Activated B cell treated with CpG ODN at 0.5 μM for 24 hours (primary cell): Measurements from ENCODE around the gene LRFN5. TPM values are rescaled to one million over a fixed set of nuclear protein-coding genes. Genes with fewer than 3 reads are reported as not detected.

Experiments used
- ATAC-seq: fragments of 200-7000 bp; cut with Tn5 transposase; one replicate; pipeline ENCODE4 v1.10.0; 2021; ENCODE audit warnings: low read depth, mild to moderate bottlenecking, moderate library complexity
- CTCF ChIA-PET: fragments of 350-600 bp; sonication (Branson Sonifier 250); formaldehyde crosslinking; loops from one replicate; lab custom pipeline; 2021; ENCODE audit warnings: antibody characterized with exemption; lab: Charles Lee
- POLR2A ChIA-PET: fragments of 350-600 bp; sonication (Branson Sonifier 250); formaldehyde crosslinking; loops from one replicate; lab custom pipeline; 2021; ENCODE audit warnings: antibody characterized with exemption; lab: Charles Lee
- DNase-seq: peaks from one replicate; pipeline ENCODE4 v3.0.0; 2022
- H3K27ac Mint-ChIP-seq: one replicate; pipeline ENCODE4 v1.8.0; 2020; ENCODE audit warnings: mixed read lengths
- H3K27me3 Mint-ChIP-seq: one replicate; pipeline ENCODE4 v1.8.0; 2021; ENCODE audit warnings: mixed read lengths
- H3K36me3 Mint-ChIP-seq: one replicate; pipeline ENCODE4 v1.8.0; 2021; ENCODE audit warnings: low read depth, mixed read lengths
- H3K4me1 Mint-ChIP-seq: one replicate; pipeline ENCODE4 v1.8.0; 2021; ENCODE audit warnings: mixed read lengths
- H3K4me3 Mint-ChIP-seq: one replicate; pipeline ENCODE4 v1.8.0; 2020; ENCODE audit warnings: mild to moderate bottlenecking, mixed read lengths
- H3K9me3 Mint-ChIP-seq: one replicate; pipeline ENCODE4 v1.8.0; 2020; ENCODE audit warnings: mixed read lengths
- intact Hi-C: fragments of 100-400 bp; cut with micrococcal nuclease; formaldehyde crosslinking; loops from one replicate; pipeline ENCODE4 v1.15.1; 2024
- total RNA-seq: library from RNA; stranded (reverse); gene quantifications from 2 replicates; pipeline ENCODE4 v1.2.3, GENCODE V29; 2022
- TF ChIP-seq, protein P1 (sequence below): fragments of 200-600 bp; IDR thresholded peaks from one replicate; pipeline ENCODE4 v1.8.0; 2022; ENCODE audit warnings: antibody characterized with exemption, mild to moderate bottlenecking

LRFN5 gene
- total RNA-seq, 1 donor from 2014 or later = 0.11 TPM

- Mint-ChIP-seq H3K9me3 (peaks cover 1% of the 10 kb centered on the region), H3K27me3 (no peaks in the 10 kb centered on the region), H3K4me3 (no peak overlapping the region), H3K27ac (no peak overlapping the region), H3K4me1 (no peaks in the 10 kb centered on the region), H3K36me3 (no peaks in the 10 kb centered on the region)
- ChIA-PET CTCF (no interaction called here), POLR2A (no interaction called here)
- intact Hi-C loops = no loop called here
- TF ChIP-seq, protein P1, sequence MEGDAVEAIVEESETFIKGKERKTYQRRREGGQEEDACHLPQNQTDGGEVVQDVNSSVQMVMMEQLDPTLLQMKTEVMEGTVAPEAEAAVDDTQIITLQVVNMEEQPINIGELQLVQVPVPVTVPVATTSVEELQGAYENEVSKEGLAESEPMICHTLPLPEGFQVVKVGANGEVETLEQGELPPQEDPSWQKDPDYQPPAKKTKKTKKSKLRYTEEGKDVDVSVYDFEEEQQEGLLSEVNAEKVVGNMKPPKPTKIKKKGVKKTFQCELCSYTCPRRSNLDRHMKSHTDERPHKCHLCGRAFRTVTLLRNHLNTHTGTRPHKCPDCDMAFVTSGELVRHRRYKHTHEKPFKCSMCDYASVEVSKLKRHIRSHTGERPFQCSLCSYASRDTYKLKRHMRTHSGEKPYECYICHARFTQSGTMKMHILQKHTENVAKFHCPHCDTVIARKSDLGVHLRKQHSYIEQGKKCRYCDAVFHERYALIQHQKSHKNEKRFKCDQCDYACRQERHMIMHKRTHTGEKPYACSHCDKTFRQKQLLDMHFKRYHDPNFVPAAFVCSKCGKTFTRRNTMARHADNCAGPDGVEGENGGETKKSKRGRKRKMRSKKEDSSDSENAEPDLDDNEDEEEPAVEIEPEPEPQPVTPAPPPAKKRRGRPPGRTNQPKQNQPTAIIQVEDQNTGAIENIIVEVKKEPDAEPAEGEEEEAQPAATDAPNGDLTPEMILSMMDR = no peak
- DNase-seq = no peak
- no peak for ATAC-seq
Measured at GRCh38 chr14:41773536-41774279, 167.0 kb downstream of the LRFN5 start.

DNA sequence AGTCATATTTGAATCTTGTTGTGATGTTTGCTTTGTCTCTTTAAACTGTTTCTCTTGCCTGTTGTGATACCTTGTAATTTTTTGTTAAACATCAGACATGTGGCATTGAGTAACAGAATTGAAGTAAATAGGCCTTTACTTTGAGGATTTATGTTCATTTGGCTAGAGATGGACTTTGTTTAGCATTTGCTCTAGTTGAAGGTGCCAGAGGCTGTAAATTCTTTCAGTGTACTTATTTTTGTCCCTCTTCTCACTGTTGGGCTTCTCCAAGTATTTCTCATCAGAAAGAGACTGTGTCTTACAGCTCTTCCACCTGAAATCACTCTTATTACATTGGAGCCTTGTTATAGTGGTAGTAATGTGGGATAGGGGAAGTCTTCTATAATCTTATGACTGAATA is 175.8 kb downstream of the LRFN5 start:
- Mint-ChIP-seq H3K27me3 (no peaks in the 10 kb centered on the region), H3K9me3 (no peaks in the 10 kb centered on the region), H3K27ac (no peak overlapping the region), H3K36me3 (no peaks in the 10 kb centered on the region), H3K4me1 (no peaks in the 10 kb centered on the region), H3K4me3 (no peak overlapping the region)
- DNase-seq (no peak), ATAC-seq (no peak)
- TF ChIP-seq, protein P1 = no peak
- ChIA-PET CTCF (no interaction called here), POLR2A (no interaction called here)
- intact Hi-C loops = no loop called here

GRCh38 chr14:41783403-41783802 is 176.7 kb downstream of the LRFN5 start:
- DNase-seq = no peak
- TF ChIP-seq, protein P1 = no peak
- Mint-ChIP-seq H3K4me3 (no peak overlapping the region), H3K36me3 (no peaks in the 10 kb centered on the region), H3K27me3 (no peaks in the 10 kb centered on the region), H3K27ac (no peak overlapping the region), H3K9me3 (no peaks in the 10 kb centered on the region), H3K4me1 (no peaks in the 10 kb centered on the region)
- no peak for ATAC-seq
- intact Hi-C loops = no loop called here
- ChIA-PET CTCF (no interaction called here), POLR2A (no interaction called here)

- Mint-ChIP-seq H3K36me3 (no peaks in the 10 kb centered on the region), H3K27ac (no peak overlapping the region), H3K27me3 (no peaks in the 10 kb centered on the region), H3K4me1 (no peaks in the 10 kb centered on the region), H3K4me3 (no peak overlapping the region), H3K9me3 (no peaks in the 10 kb centered on the region)
- intact Hi-C loops = no loop called here
- ATAC-seq (no peak), DNase-seq (no peak)
- CTCF ChIA-PET = no interaction called here
- TF ChIP-seq, protein P1 = no peak
- POLR2A ChIA-PET = no interaction called here
Measured at GRCh38 chr14:41785696-41786095, 179.0 kb downstream of the LRFN5 start.

GRCh38 chr14:41799817-41800216 is 193.1 kb downstream of the LRFN5 start:
- intact Hi-C loops = no loop called here
- TF ChIP-seq, protein P1 = no peak
- DNase-seq (no peak), ATAC-seq (no peak)
- Mint-ChIP-seq H3K9me3 (no peaks in the 10 kb centered on the region), H3K36me3 (no peaks in the 10 kb centered on the region), H3K4me3 (no peak overlapping the region), H3K27ac (no peak overlapping the region), H3K4me1 (no peaks in the 10 kb centered on the region), H3K27me3 (no peaks in the 10 kb centered on the region)
- CTCF ChIA-PET = no interaction called here
- POLR2A ChIA-PET = no interaction called here
